Peyer's patch (tissue), 4 donors: ENCODE results near the gene MFRP.

Experiments used
- POLR2A ChIP-seq, 2 donors: fragments of 450-650 bp; IDR thresholded peaks; one replicate each; pipeline ENCODE4 v1.5.1; 2017; ENCODE audit warnings: antibody characterized with exemption in 2 of 2, mild to moderate bottlenecking in 2 of 2, moderate library complexity in 2 of 2
- TF ChIP-seq, protein P1 (sequence below), 6 experiments: fragments of 450-650 bp in 4 of 6; fragments of 200-600 bp in 2 of 6; sonication (generic) in 1 of 6; IDR thresholded peaks; one replicate each; pipeline ENCODE4 v1.5.1; 2017 to 2019; ENCODE audit warnings: antibody characterized with exemption in 6 of 6, mild to moderate bottlenecking in 3 of 6, moderate library complexity in 1 of 6

GRCh38 chr11:119391275-119391674 lies 44.8 kb upstream of the MFRP start:
- TF ChIP-seq, protein P1, sequence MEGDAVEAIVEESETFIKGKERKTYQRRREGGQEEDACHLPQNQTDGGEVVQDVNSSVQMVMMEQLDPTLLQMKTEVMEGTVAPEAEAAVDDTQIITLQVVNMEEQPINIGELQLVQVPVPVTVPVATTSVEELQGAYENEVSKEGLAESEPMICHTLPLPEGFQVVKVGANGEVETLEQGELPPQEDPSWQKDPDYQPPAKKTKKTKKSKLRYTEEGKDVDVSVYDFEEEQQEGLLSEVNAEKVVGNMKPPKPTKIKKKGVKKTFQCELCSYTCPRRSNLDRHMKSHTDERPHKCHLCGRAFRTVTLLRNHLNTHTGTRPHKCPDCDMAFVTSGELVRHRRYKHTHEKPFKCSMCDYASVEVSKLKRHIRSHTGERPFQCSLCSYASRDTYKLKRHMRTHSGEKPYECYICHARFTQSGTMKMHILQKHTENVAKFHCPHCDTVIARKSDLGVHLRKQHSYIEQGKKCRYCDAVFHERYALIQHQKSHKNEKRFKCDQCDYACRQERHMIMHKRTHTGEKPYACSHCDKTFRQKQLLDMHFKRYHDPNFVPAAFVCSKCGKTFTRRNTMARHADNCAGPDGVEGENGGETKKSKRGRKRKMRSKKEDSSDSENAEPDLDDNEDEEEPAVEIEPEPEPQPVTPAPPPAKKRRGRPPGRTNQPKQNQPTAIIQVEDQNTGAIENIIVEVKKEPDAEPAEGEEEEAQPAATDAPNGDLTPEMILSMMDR (IDR thresholded peaks at IDR 0.05) = no peak
- no peak for TF ChIP-seq POLR2A (IDR thresholded peaks at IDR 0.05)
